ENCODE data around the gene TRIP10.

- TF ChIP-seq POLR2A (IDR thresholded peaks at IDR 0.05; ENCODE audit: low read depth, low read length) (no peak), POLR2AphosphoS5 (IDR thresholded peaks at IDR 0.05; ENCODE audit: low read depth, low read length) (no peak), TAF1 (IDR thresholded peaks at IDR 0.05; ENCODE audit: borderline replicate concordance, low read depth, low read length) (no peak)
Observed at GRCh38 chr19:6778386-6778785, 38.9 kb downstream of the TRIP10 start.
